ENCODE results near the gene EPS8L2.

- TF ChIP-seq FOXP2 (optimal IDR thresholded peaks at IDR 0.05; ENCODE audit: control extremely low read depth, extremely low read length, insufficient read depth) (no peak), EZH2 (IDR thresholded peaks at IDR 0.05) (no peak)
Measured at GRCh38 chr11:774873-775592, 69.0 kb downstream of the EPS8L2 start.
